NCI-H1417 (cell line): ENCODE measurements around the gene DNASE2B.

ENCODE experiments used
- DNase-seq, 3 experiments: peaks; one replicate each; lab custom pipeline; 2025; lab: John Stamatoyannopoulos, UW

DNASE2B gene

GRCh38 chr1:84374991-84375696, 23.1 kb upstream of the DNASE2B start:
- no peak for DNase-seq

- no peak for DNase-seq
These were observed 22.0 kb upstream of the DNASE2B start for GRCh38 chr1:84376000-84376910.

GRCh38 chr1:84377480-84378095, 20.7 kb upstream of the DNASE2B start:
- peak in 1 of 3 experiments; percentile 11 for DNase-seq

GRCh38 chr1:84379138-84379916, 19.0 kb upstream of the DNASE2B start:
- no peak for DNase-seq

- no peak for DNase-seq
These were observed 18.4 kb upstream of the DNASE2B start for GRCh38 chr1:84379917-84380180.

GRCh38 chr1:84382127-84382526, 16.2 kb upstream of the DNASE2B start:
- DNase-seq: no peak

GRCh38 chr1:84385347-84385746, 12.9 kb upstream of the DNASE2B start:
- peak in 1 of 3 experiments; percentile 56 for DNase-seq

- DNase-seq: peak in 1 of 3 experiments; percentile 19
These were observed 11.4 kb upstream of the DNASE2B start for GRCh38 chr1:84386716-84387479.

GRCh38 chr1:84387480-84388163, 10.7 kb upstream of the DNASE2B start:
- DNase-seq: no peak

GRCh38 chr1:84390226-84390625, 8.1 kb upstream of the DNASE2B start:
- no peak for DNase-seq

GRCh38 chr1:84401156-84401555, 2.9 kb downstream of the DNASE2B start:
- DNase-seq: no peak

- no peak for DNase-seq
These were observed 3.8 kb downstream of the DNASE2B start for GRCh38 chr1:84402060-84402459.

- peak in 1 of 3 experiments; percentile 5 for DNase-seq
These were observed 4.2 kb downstream of the DNASE2B start for GRCh38 chr1:84402501-84402900.

- no peak for DNase-seq
These were observed 5.1 kb downstream of the DNASE2B start for GRCh38 chr1:84403347-84403746.

GRCh38 chr1:84406346-84406861, 8.1 kb downstream of the DNASE2B start:
- no peak for DNase-seq

- DNase-seq: no peak
These were observed 9.2 kb downstream of the DNASE2B start for GRCh38 chr1:84407524-84407923.

- DNase-seq: no peak
These were observed 9.7 kb downstream of the DNASE2B start for GRCh38 chr1:84407958-84408422.

GRCh38 chr1:84409888-84410287, 11.6 kb downstream of the DNASE2B start:
- DNase-seq: no peak

- DNase-seq: no peak
These were observed 12.2 kb downstream of the DNASE2B start for GRCh38 chr1:84410328-84411095.
